Peyer's patch (tissue), 4 donors: Measurements from ENCODE around the gene CTLA4. TPM values are rescaled to one million over a fixed set of nuclear protein-coding genes. Genes with fewer than 3 reads are reported as not detected.

Source experiments
- DNase-seq, 3 donors: peaks; one replicate each; pipeline ENCODE4 v3.0.0-alpha.2; 2017 to 2019
- H3K27ac ChIP-seq, 4 donors: fragments of 200-600 bp; sonication (generic); one replicate each; pipeline ENCODE4 v1.5.1; 2016 to 2019
- H3K27me3 ChIP-seq, 2 donors: fragments of 200-600 bp; sonication (generic); one replicate each; pipeline ENCODE4 v1.5.1; 2019
- H3K36me3 ChIP-seq, 3 donors: fragments of 200-600 bp; sonication (generic); one replicate each; pipeline ENCODE4 v1.5.1; 2016 to 2019
- H3K4me1 ChIP-seq, 4 donors: fragments of 200-600 bp; sonication (generic); one replicate each; pipeline ENCODE4 v1.5.1; 2016 to 2019
- H3K4me3 ChIP-seq, 4 donors: fragments of 200-600 bp; sonication (generic); 1 replicate in 3 of 4; 2 replicates in 1 of 4; pipeline ENCODE4 v1.5.1; 2016 to 2019; ENCODE audit warnings: mild to moderate bottlenecking in 1 of 4
- H3K9me3 ChIP-seq, 4 donors: fragments of 200-600 bp; sonication (generic); one replicate each; pipeline ENCODE4 v1.5.1; 2016 to 2019; ENCODE audit warnings: mild to moderate bottlenecking in 1 of 4
- POLR2A ChIP-seq, 2 donors: fragments of 450-650 bp; IDR thresholded peaks; one replicate each; pipeline ENCODE4 v1.5.1; 2017; ENCODE audit warnings: antibody characterized with exemption in 2 of 2, mild to moderate bottlenecking in 2 of 2, moderate library complexity in 2 of 2
- total RNA-seq, 4 donors: library from RNA; depleted of rRNA; stranded (reverse); fragments of >200 nt; gene quantifications; one replicate each; pipeline ENCODE4 v1.1.0, GENCODE V29; 2016
- TF ChIP-seq, protein P1 (sequence below), 6 experiments: fragments of 450-650 bp in 4 of 6; fragments of 200-600 bp in 2 of 6; sonication (generic) in 1 of 6; IDR thresholded peaks; one replicate each; pipeline ENCODE4 v1.5.1; 2017 to 2019; ENCODE audit warnings: antibody characterized with exemption in 6 of 6, mild to moderate bottlenecking in 3 of 6, moderate library complexity in 1 of 6

Gene CTLA4
- total RNA-seq, 4 donors from 2014 or later, result 42.1 TPM; not detected in 3

DNA sequence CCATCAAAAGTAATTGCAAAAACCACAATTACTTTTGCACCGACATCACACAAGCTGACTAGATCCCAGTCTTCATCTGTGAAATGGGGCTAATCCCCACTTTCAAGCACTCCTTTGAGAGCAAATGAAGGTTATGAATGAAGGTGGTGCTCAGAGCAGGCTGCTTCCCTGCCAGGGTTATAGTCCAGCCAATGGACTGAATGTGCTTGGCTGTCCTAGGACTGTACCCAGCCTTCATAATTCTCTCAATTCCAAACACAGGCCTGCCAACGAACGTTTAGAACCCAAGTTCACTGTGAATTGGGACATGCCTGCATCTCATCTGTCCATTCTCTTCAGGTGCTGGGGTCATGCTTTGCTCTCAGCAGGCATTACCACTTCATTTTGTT is 41.2 kb downstream of the CTLA4 start:
- TF ChIP-seq POLR2A (IDR thresholded peaks at IDR 0.05), result no peak
- TF ChIP-seq, protein P1, sequence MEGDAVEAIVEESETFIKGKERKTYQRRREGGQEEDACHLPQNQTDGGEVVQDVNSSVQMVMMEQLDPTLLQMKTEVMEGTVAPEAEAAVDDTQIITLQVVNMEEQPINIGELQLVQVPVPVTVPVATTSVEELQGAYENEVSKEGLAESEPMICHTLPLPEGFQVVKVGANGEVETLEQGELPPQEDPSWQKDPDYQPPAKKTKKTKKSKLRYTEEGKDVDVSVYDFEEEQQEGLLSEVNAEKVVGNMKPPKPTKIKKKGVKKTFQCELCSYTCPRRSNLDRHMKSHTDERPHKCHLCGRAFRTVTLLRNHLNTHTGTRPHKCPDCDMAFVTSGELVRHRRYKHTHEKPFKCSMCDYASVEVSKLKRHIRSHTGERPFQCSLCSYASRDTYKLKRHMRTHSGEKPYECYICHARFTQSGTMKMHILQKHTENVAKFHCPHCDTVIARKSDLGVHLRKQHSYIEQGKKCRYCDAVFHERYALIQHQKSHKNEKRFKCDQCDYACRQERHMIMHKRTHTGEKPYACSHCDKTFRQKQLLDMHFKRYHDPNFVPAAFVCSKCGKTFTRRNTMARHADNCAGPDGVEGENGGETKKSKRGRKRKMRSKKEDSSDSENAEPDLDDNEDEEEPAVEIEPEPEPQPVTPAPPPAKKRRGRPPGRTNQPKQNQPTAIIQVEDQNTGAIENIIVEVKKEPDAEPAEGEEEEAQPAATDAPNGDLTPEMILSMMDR (IDR thresholded peaks at IDR 0.05), result no peak
- Histone ChIP-seq H3K36me3 (no peaks in the 10 kb centered on the region), H3K27ac (peak overlapping the region in 1 of 4 donors; percentile 43), H3K27me3 (no peaks in the 10 kb centered on the region), H3K4me1 (peaks cover 0 to 11% (median 4%) of the 10 kb centered on the region in 4 donors), H3K4me3 (no peak overlapping the region), H3K9me3 (no peaks in the 10 kb centered on the region)
- no peak for DNase-seq

DNA sequence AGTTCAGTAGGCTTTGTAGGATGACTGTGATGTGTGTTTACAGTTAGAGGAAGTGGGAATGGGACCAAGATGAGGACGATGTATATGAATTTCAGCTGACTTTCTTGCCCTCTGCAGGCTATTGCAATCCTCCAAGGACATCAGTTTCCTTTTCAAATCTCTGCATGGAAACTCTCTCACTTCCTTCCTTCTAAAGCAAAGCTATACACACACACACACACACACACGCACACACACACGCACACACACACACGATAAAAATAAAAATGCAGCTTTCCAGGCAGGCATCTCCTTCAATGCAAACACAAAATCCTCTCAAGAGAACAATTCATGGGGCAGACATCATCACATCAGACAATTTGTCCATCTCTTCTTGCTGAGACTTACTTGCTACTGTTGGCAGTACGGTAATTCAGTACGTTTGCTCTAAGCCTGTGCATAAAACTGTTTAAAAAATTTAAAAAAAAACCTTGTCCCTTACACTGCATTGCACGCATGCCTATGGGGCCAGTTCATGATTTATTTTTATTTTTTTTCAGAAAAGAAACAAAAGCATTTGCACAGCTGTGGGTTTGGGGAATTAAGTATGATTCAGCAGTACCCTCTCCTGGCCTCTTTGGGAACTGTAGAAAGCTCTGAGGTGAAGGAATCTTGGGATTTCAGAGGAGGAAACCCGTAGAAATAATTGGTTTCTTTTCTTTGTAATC is 41.8 kb downstream of the CTLA4 start:
- no peaks in the 10 kb centered on the region for H3K36me3 ChIP-seq
- no peak for TF ChIP-seq POLR2A (IDR thresholded peaks at IDR 0.05)
- TF ChIP-seq, protein P1 (IDR thresholded peaks at IDR 0.05), result peak; percentile 22 to 73 (median 61)
- no peak for DNase-seq
- H3K27me3 ChIP-seq, result no peaks in the 10 kb centered on the region
- peaks cover 0 to 11% (median 4%) of the 10 kb centered on the region in 4 donors for H3K4me1 ChIP-seq
- peak overlapping the region in 1 of 4 donors; percentile 43 for H3K27ac ChIP-seq
- no peaks in the 10 kb centered on the region for H3K9me3 ChIP-seq
- peak overlapping the region in 2 of 4 donors; percentile 3 to 28 for H3K4me3 ChIP-seq

DNA sequence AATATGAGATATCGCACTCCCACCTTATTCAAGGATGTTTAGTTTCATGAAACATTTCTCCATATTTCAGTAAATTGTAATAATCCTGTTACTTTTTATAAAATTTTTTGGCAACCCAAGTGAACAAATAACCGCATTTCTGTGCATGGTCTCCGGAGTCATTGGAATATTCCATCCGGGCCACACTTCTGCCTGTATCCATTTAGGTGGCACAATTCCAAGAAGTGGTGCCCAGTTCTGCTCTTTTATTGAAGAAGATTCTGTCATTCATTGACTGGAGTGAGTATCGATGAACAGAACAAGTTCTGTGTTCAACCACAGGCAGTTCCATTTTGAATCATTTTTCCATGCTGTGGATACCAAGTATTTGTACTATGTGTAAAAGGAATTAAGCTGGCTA is 42.4 kb downstream of the CTLA4 start:
- H3K36me3 ChIP-seq, result no peaks in the 10 kb centered on the region
- DNase-seq, result no peak
- H3K4me3 ChIP-seq, result peak overlapping the region in 2 of 4 donors; percentile 3 to 28
- H3K27ac ChIP-seq, result no peak overlapping the region
- no peaks in the 10 kb centered on the region for H3K27me3 ChIP-seq
- H3K4me1 ChIP-seq, result peaks cover 0 to 11% (median 4%) of the 10 kb centered on the region in 4 donors
- no peaks in the 10 kb centered on the region for H3K9me3 ChIP-seq
- TF ChIP-seq, protein P1 (IDR thresholded peaks at IDR 0.05), result no peak
- TF ChIP-seq POLR2A (IDR thresholded peaks at IDR 0.05), result no peak

DNA sequence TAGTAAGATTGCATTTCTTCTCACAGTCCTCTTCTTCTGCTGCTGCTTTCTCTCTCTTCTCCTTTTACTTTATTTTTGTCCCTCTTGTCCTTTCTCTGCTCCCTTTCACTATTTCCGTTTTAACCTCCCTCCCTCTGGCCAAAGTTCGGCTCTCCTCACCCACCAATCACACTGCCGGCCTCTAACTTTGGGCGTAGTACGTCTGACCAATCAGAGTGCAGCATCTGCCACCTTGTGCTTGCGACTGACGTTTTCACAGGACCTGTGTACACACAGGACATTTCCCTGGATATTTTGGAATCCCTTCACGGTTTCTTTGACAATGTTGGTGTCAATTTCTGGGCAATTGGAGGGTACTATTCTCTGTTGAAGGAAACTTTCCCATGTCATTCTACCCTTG is 46.4 kb downstream of the CTLA4 start:
- no peak for TF ChIP-seq POLR2A (IDR thresholded peaks at IDR 0.05)
- TF ChIP-seq, protein P1 (IDR thresholded peaks at IDR 0.05), result no peak

DNA sequence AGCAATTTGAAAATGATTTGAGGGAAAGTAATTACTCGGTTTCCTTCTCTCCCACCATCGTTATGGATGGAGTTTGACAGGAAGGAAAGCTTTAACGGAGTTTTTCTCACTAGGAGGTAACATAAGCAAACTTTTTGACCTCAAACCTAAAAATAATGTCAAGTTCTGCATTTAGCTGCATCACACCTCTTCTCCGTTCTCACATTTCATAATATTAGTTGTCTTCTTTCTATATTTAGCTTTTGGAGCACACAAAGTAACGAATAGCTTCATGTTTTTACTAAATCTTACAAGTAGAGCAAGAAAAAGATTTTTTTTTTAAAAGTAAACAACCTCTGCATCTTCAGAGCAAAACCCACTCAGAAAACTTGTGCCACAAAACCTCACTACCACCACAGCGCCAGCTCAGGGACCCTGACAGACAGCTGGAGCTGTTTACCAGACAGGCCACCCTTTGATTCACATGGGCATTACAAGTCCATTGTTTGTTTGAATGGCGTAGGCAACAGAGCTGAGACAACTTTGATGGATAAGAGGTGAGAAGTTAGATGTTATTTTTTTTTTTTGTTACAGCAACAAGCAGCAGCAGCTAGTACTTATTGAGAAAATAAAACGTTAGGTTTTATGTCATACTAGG is 47.1 kb downstream of the CTLA4 start:
- peak overlapping the region in 1 of 4 donors; percentile 31 for H3K27ac ChIP-seq
- no peak for DNase-seq
- no peak for TF ChIP-seq POLR2A (IDR thresholded peaks at IDR 0.05)
- TF ChIP-seq, protein P1 (IDR thresholded peaks at IDR 0.05), result no peak
- H3K27me3 ChIP-seq, result no peaks in the 10 kb centered on the region
- peaks cover 0 to 3% (median 0%) of the 10 kb centered on the region in 4 donors for H3K4me1 ChIP-seq
- H3K9me3 ChIP-seq, result no peaks in the 10 kb centered on the region
- no peaks in the 10 kb centered on the region for H3K36me3 ChIP-seq
- no peak overlapping the region for H3K4me3 ChIP-seq

More for the DNA sequence above, 46.4 kb downstream of the CTLA4 start:
- H3K4me1 ChIP-seq, result peaks cover 0 to 8% (median 3%) of the 10 kb centered on the region in 4 donors
- no peak overlapping the region for H3K4me3 ChIP-seq
- DNase-seq, result no peak
- H3K27ac ChIP-seq, result no peak overlapping the region
- H3K27me3 ChIP-seq, result no peaks in the 10 kb centered on the region
- no peaks in the 10 kb centered on the region for H3K9me3 ChIP-seq
- no peaks in the 10 kb centered on the region for H3K36me3 ChIP-seq
